EL (cell line): ENCODE measurements around the gene CLIP4.

Experiments
- DNase-seq: peaks from one replicate; pipeline ENCODE4 v3.0.0-alpha.2; 2016

The CLIP4 gene

GRCh38 chr2:29114946-29115609 is at the start of gene CLIP4:
TSS of gene CLIP4 (plus strand) at chr2:29115415. CDS start at chr2:29121389, 5,974 bp downstream.
- DNase-seq: peak; percentile 60

DNA sequence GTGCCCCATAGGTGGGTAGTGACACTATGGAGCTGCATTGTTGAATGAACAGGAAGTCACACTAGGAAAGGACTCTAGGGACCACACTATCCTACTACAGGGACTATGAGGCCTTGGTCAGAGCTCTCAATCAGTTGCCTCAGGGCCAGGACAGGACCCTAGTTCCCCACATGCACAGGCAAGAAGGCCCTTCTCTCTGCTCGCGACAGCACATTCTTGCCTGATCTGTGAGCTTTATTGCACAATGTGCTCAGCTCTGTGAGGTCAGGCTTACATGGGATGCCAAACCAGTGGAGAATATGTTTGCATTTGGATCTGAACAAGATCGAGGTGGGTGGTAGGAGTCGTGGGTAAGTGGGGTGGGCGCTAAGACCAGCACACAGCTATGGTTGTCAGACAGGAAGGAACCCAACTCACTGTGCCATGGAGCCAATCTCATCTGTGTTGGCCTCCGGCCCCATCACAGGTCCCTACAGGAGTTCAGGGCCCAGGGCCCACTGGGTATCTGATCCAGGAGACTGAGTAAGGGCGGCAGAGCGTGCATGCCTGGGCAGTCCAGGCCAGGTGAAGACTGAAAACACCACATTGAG is 48.8 kb upstream of the CLIP4 start:
- peak; percentile 15 for DNase-seq

- DNase-seq: peak; percentile 18
These were observed 48.1 kb upstream of the CLIP4 start for GRCh38 chr2:29066997-29067605.

DNA sequence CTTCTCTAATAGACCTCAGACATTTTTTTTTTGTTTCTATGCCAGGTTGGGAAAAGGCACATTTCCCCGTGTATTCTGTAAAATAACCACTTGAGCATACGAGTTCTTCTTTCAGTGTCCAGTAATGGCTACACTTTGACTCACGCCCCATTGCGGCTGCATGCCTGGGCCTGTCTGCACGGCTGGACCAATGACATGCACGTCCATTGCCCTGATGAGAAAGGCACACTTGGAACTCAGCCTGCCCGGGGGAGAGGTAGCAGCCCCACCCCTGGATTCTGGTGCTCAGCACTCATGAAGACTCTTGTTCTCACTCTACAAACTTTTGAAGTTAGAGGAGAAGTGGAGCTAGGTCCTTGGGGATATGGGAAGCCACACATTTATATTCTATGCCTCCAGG is 46.7 kb upstream of the CLIP4 start:
- no peak for DNase-seq

DNA sequence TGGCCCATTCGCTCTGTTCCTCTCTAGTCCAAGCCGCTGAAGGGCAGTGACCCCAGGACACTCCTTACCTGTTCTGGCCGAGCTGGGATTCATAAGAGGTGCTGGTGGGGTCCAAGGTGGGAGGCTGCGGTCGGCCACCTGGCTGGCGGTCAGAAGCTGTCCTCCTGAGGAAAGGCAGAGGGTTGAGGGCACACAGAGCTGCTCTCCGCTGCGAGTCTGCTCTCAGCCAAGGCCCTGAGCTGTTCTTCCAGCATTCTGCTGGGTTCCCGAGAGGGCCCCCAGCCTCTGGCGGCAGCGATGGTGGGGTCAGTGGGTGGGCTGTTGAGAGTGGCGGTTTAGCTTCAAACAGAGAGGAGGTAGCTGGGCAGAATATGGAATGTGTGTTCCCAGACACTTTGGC is 44.7 kb upstream of the CLIP4 start:
- DNase-seq: no peak

DNA sequence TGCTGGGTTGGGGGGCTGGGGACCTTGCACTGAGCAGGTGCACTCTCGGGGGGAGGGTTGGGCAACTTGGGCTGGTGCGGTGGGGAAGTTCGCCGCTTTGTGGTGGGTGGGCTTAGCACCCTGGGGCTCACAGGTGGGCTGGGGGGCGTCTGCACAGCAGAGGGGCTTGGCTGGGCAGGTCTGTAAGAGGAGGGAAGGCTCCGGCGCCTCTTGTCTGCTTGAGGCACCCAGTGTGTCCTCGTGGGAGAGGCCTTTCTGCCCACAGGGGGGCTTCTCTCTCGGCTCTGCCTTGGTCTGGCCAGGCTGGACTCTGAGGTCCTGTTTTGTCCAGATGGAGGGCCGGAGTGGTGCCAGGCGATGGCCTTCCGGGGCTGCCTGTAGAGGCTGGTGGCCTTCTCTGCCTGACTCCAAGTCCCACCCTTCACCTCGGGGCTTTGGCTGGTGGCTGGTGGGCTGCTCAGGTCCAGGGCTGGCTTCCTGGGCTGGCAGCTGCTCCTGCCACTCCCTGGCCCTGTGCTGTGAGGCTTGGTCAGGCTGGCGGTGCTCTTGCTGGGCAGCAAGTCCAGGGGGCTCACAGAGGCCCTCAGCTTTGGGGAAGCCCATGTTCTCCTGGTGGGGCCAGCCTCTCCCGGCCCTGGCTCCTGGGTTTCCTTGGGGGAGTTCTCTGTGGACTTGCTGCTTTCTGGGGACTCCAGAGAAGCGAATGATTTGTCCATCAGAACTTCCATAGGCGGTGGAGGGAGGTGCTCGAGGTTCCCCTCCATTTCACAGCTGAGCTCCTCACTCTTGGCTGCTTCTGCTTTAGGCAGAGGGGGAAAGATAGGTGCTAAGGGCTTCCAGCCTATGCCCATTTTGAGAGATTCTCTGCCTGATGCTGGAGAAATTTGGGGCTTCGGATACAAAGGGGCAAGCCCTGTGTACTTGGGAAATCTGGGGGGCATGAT is 43.9 kb upstream of the CLIP4 start:
- no peak for DNase-seq

DNA sequence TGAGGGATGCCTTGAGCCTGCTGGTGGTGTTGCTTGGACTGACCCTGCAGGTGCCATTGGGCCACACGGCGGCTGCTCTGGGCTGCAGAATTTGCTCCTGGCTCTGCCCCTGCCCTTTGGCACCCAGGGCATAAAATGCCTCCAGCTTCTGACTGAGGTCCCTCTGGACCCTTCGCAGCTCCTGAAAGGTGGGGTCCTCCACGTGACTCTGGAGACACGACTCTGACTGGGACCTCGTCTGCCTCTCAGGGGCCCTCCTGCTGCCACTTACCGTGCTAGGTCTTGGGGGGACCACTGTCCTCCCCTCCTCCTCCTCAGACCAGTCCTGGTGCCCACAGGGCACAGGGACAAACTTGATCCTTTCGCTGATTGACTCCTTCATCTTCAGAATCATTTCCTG is 43.0 kb upstream of the CLIP4 start:
- no peak for DNase-seq

GRCh38 chr2:29072971-29073725 is 42.1 kb upstream of the CLIP4 start:
- DNase-seq: no peak

DNA sequence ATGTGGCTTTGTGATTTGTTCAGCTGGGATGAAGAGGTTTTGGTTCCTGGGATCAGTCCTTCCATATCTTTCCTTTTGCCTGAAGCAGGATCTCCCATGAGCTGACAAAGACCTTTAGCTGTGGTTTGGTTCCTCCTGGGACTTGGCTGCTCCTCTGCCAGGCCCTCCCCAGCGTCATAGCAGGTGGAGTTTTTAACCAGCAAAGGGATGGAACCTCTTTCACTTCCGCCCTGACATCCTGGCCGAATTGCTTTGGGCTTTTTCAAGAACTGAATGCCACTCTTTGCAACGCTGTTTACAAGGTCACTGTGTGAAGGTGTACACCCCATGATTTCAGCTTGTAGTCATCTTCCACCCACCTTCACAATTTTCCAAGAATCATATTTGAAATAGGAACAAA is 41.3 kb upstream of the CLIP4 start:
- no peak for DNase-seq

GRCh38 chr2:29074411-29074810 is 40.8 kb upstream of the CLIP4 start, which contains the start of gene PCARE:
TSS of gene PCARE (minus strand) at chr2:29074523. CDS start at chr2:29074261, 262 bp downstream.
- DNase-seq: no peak

DNA sequence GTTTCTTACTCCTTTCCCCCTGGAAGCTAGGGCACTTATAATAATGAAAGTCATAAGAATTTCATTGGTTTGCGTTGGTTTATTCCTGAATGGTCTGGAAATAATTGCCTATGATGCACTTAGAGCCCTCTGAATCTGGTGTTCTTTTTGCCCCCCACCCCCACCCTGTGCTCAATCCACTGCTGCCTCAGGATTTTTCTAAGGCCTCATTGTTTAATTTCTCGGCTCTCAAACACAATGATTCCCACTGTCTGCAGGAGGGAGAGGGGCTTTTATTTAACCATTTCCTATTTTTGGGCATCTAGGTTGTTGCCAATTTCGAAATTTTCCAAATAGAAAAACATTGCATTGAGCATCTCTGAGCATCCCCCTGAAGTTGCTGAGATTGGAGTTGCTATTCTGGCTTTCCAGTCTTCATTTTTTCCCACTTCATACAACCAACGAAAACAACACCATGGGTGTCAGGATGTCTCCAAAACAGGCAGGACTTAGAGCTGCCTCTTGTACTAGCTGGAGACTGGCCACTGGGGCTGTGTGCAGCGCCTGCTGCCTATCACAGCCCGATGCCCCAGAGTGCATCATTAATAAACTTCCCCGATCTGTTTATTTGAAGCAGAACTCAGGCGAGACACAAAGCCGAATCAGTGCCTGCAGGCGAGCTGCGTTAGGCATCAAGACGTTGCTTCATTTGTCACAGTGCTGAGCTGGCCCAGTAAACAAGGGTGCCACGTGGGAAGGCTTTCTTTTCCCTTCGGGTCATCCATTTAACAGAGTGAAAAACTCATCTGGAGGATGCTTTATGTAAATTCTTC is 39.1 kb upstream of the CLIP4 start:
- DNase-seq: peak; percentile 70

DNA sequence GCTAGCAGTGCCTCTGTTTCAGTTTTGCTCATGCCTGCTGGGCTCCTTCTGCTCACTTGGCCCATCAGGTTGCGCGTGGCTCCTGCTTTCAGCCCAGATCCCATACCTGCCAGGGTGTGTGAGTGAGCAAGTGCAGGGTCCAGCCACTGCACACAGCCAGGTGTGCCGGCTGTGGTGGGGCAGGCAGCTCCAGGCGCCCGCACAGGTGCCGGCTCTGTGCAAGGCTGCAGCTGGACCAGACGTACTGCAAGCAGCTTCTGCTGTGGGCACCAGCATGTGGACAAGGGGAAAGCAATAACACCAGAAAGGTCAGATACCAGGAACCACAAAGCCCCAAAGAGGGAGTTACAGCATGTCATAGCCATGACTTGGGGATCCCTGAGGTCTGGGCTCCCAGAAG is 35.3 kb upstream of the CLIP4 start:
- no peak for DNase-seq

GRCh38 chr2:29080886-29081743 is 34.1 kb upstream of the CLIP4 start:
- DNase-seq: no peak

GRCh38 chr2:29082804-29083495 is 32.3 kb upstream of the CLIP4 start:
- no peak for DNase-seq

DNA sequence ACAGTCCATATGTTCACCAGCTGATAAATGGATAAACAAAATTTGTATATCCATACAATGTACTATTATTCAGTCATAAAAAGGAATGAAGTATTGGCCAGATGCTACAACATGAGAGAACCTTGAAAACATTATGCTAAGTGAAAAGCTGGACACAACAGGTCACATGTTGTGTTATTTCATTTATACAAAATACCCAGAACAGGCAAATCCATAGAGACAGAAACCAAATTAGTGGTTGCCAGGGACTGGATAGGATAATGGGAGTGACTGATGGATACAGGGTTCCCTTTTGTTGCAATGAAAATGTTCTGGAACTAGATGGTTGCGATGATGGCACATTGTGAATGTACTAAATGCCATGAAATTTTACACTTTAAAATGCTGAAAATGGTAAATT is 30.7 kb upstream of the CLIP4 start:
- DNase-seq: no peak

- DNase-seq: peak; percentile 65
These were observed 24.9 kb upstream of the CLIP4 start for GRCh38 chr2:29090311-29090710.

- DNase-seq: no peak
These were observed 18.2 kb upstream of the CLIP4 start for GRCh38 chr2:29096969-29097368.

GRCh38 chr2:29097569-29097968 is 17.6 kb upstream of the CLIP4 start:
- DNase-seq: no peak

DNA sequence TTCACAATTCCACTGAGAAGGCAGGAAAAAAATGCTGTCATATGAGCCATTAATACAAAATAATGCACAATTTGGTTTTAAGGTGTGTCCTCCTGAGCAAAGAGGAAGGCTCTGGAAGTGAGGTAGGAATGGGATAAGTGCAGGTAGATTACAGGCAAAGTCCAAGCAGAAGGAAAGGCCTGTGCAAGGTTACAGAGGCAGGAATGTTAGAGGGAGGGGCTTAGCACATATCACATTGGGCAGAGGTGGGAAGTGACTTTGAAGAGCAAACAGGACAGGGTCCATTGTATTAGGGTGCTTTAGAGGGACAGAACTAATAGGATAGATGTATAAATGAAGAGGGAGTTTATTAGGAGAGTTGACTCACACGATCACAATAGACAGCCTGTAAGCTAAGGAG is 14.7 kb upstream of the CLIP4 start:
- no peak for DNase-seq

DNA sequence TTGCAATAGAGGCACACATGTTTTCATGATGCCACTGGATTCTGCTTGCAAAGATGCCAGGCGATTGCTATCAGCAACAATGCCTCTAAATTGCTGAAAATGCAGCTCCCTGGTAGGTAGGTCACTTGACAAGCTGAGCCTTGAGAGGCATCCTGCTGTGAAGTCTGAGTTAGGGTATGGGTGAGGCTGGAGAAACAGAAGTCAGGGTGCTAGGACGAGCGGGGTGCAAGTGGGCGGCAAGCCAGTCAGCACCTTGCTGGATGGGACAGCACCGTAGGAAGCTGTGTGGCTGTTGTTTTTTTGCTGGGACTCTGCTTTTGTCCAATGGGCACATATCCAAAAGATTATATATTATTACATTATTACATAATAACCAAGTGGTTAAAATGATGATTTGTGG is 10.5 kb upstream of the CLIP4 start:
- no peak for DNase-seq
